PFSK-1 (cell line): Measurements from ENCODE around the gene VSIG10L2.

ENCODE experiments used
- FOXP2 ChIP-seq: optimal IDR thresholded peaks from 2 replicates; pipeline ENCODE3; 2011; ENCODE audit warnings: borderline replicate concordance, control low read depth, inconsistent platforms; ENCODE audit not compliant: insufficient read depth; ENCODE audit errors: extremely low read length, extremely low read depth
- POLR2AphosphoS5 ChIP-seq: IDR thresholded peaks from 2 replicates; pipeline ENCODE4 v1.6.1; 2012; ENCODE audit warnings: low read depth, mild to moderate bottlenecking, control low read depth, low read length, moderate library complexity
- SIN3A ChIP-seq: IDR thresholded peaks from 2 replicates; pipeline ENCODE4 v1.6.1; 2012; ENCODE audit warnings: mild to moderate bottlenecking, low read length, moderate library complexity, borderline replicate concordance; ENCODE audit not compliant: insufficient read depth
- TAF1 ChIP-seq: IDR thresholded peaks from 2 replicates; pipeline ENCODE4 v1.6.1; 2012; ENCODE audit warnings: low read length, control low read depth, borderline replicate concordance; ENCODE audit not compliant: insufficient read depth
- TF ChIP-seq, protein P1 (sequence below), 2 experiments: IDR thresholded peaks; 2 replicates each; pipeline versions ENCODE4 v1.6.1 to v1.8.0; 2011 to 2012; ENCODE audit warnings: low read depth in 2 of 2, low read length in 2 of 2, control low read depth in 1 of 2, inconsistent platforms in 1 of 2, mild to moderate bottlenecking in 1 of 2, moderate library complexity in 1 of 2; ENCODE audit not compliant: insufficient read depth in 1 of 2

The VSIG10L2 gene

DNA sequence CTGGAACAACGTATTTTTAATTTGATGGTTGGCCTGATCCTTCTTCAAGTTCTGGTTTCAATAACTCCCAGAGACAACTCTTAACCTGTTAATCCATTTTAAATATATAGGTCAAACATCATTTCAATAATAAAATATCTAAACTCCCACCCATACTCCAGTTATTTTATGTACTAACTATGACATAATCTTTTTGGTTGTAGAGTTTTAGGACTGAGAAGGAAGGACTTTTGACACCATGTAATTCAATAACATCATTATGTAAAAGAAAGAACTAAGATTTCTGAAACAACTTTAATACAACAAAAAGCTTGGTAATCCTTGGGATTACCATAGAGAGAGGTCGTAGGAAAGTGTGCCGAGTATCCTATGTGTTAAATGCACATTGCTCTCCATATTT is 31.5 kb downstream of the VSIG10L2 start:
- TF ChIP-seq POLR2AphosphoS5 (no peak), FOXP2 (no peak), TAF1 (no peak), SIN3A (no peak)
- TF ChIP-seq, protein P1, sequence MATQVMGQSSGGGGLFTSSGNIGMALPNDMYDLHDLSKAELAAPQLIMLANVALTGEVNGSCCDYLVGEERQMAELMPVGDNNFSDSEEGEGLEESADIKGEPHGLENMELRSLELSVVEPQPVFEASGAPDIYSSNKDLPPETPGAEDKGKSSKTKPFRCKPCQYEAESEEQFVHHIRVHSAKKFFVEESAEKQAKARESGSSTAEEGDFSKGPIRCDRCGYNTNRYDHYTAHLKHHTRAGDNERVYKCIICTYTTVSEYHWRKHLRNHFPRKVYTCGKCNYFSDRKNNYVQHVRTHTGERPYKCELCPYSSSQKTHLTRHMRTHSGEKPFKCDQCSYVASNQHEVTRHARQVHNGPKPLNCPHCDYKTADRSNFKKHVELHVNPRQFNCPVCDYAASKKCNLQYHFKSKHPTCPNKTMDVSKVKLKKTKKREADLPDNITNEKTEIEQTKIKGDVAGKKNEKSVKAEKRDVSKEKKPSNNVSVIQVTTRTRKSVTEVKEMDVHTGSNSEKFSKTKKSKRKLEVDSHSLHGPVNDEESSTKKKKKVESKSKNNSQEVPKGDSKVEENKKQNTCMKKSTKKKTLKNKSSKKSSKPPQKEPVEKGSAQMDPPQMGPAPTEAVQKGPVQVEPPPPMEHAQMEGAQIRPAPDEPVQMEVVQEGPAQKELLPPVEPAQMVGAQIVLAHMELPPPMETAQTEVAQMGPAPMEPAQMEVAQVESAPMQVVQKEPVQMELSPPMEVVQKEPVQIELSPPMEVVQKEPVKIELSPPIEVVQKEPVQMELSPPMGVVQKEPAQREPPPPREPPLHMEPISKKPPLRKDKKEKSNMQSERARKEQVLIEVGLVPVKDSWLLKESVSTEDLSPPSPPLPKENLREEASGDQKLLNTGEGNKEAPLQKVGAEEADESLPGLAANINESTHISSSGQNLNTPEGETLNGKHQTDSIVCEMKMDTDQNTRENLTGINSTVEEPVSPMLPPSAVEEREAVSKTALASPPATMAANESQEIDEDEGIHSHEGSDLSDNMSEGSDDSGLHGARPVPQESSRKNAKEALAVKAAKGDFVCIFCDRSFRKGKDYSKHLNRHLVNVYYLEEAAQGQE (IDR thresholded peaks at IDR 0.05; ENCODE audit: insufficient read depth in 1 of 2, low read depth in 2 of 2, low read length in 2 of 2), result no peak

DNA sequence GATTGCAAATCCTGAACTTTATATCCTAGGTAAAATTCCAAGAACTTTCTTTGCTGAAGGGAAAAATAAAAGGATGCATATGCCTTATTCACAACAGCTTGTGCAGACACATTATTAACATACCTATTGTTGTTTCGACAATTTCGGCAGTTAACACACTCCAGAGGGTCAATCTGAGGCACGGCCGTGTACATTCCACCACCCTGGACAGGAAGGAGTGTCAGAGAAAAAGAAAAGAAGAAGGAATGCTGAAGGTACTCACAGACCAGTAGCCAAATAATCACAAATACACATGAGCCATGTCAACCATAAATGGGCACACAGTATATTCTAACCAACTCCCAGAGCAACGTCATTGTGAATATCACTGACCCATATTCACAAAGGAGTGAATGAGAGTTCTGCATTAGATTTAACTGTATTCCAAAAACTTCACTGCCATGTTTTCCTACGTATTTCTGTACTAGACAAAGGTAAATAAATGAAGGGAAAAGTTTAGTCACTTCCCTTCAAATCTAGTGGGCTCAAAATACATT is 32.4 kb downstream of the VSIG10L2 start:
- TF ChIP-seq FOXP2 (no peak), POLR2AphosphoS5 (no peak), SIN3A (no peak), TAF1 (no peak)
- TF ChIP-seq, protein P1 (IDR thresholded peaks at IDR 0.05; ENCODE audit: insufficient read depth in 1 of 2, low read depth in 2 of 2, low read length in 2 of 2), result no peak

DNA sequence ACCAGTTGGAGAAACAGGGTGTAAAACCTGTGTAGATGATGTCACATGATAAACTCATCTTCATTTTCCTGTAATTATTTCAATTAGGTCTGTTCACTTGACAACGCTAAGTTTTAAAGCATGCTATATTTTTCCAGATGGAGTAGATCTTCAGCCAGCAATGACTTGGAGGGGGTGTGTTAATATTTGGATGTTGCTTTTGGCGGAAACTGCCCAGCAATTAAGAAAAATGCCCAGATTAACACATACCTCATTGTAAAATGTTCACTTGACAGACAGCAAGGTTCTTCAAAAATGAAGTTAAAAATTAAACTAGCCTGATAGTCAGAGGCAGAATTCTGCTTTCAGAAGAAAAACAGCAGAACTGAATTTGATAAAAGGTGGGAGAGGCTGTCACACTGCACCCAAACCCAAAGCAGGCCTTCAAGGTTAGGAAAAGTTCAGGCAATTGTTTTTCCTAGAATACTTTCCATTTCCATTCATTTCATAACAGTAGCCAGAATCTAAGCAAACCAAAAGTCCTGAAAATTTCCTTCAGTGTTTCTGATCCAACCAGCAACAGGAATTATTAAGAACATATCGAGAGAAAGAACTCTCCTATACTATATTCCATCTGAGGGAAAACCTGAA is 33.0 kb downstream of the VSIG10L2 start:
- no peak for TF ChIP-seq FOXP2
- TF ChIP-seq POLR2AphosphoS5, result no peak
- no peak for TF ChIP-seq SIN3A
- TF ChIP-seq, protein P1 (IDR thresholded peaks at IDR 0.05; ENCODE audit: insufficient read depth in 1 of 2, low read depth in 2 of 2, low read length in 2 of 2), result no peak
- TF ChIP-seq TAF1, result no peak

DNA sequence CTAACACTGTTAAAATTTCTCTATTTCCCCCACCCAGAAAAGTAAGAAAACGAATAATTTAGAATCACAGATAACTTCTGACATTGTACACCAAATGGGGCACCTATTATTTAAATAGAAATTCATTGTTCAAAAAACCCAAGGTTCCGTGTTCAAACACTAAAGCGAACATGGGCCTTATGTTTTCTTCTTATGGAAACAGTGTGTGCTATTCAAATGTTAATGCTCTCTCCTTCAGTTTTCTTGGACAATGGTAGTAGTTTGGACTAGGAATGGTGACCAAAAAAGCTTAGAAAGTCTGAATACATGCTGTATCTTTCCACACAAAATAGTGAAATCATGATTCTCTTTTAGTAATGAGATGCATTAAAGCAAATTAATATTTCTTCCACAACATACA is 33.7 kb downstream of the VSIG10L2 start:
- TF ChIP-seq TAF1, result no peak
- no peak for TF ChIP-seq POLR2AphosphoS5
- TF ChIP-seq FOXP2, result no peak
- no peak for TF ChIP-seq SIN3A
- TF ChIP-seq, protein P1 (IDR thresholded peaks at IDR 0.05; ENCODE audit: insufficient read depth in 1 of 2, low read depth in 2 of 2, low read length in 2 of 2), result no peak
